SK-N-SH treated with all-trans-retinoic acid at 6 μM for 48 hours (cell line): Measurements from ENCODE around the gene ENHO.

ENCODE experiments used
- ATAC-seq: fragments of 200-7000 bp; cut with Tn5 transposase; 3 replicates; pipeline ENCODE4 v1.9.1; 2020; ENCODE audit warnings: mild to moderate bottlenecking, moderate library complexity
- ARNTL ChIP-seq: fragments of 450-650 bp; formaldehyde crosslinking; IDR thresholded peaks from 2 replicates; pipeline ENCODE4 v1.5.0; 2020; ENCODE audit warnings: low read depth, mild to moderate bottlenecking, moderate library complexity, borderline replicate concordance
- BACH2 ChIP-seq: fragments of 250-450 bp; sonication (Bioruptor Pico); IDR thresholded peaks from 2 replicates; pipeline ENCODE4 v1.9.0; 2021; ENCODE audit warnings: mild to moderate bottlenecking, borderline replicate concordance
- CREB5 ChIP-seq: fragments of 250-450 bp; sonication (Bioruptor Pico); IDR thresholded peaks from 2 replicates; pipeline ENCODE4 v1.5.1; 2020; ENCODE audit warnings: low read depth, mild to moderate bottlenecking, moderate library complexity
- CSDC2 ChIP-seq: fragments of 250-450 bp; sonication (Bioruptor Pico); IDR thresholded peaks from 2 replicates; pipeline ENCODE4 v1.5.0; 2020; ENCODE audit warnings: mild to moderate bottlenecking, moderate library complexity
- ESRRG ChIP-seq: fragments of 250-450 bp; sonication (Bioruptor Pico); IDR thresholded peaks from 2 replicates; pipeline ENCODE4 v1.6.1; 2021; ENCODE audit warnings: mild to moderate bottlenecking
- GLIS3 ChIP-seq: fragments of 250-450 bp; sonication (Bioruptor Pico); IDR thresholded peaks from 2 replicates; pipeline ENCODE4 v1.5.0; 2020; ENCODE audit warnings: mild to moderate bottlenecking, moderate library complexity
- ISL1 ChIP-seq: fragments of 250-450 bp; sonication (Bioruptor Pico); IDR thresholded peaks from 2 replicates; pipeline ENCODE4 v2.1.2; 2022; ENCODE audit warnings: mild to moderate bottlenecking, moderate library complexity
- OSR1 ChIP-seq: fragments of 250-450 bp; sonication (Bioruptor Pico); IDR thresholded peaks from 2 replicates; pipeline ENCODE4 v1.8.0; 2022; ENCODE audit warnings: moderate library complexity, mild to moderate bottlenecking, inconsistent platforms
- PATZ1 ChIP-seq: fragments of 250-450 bp; sonication (Bioruptor Pico); IDR thresholded peaks from 2 replicates; pipeline ENCODE4 v1.8.0; 2020; ENCODE audit warnings: mild to moderate bottlenecking, moderate library complexity, borderline replicate concordance
- POU6F1 ChIP-seq: fragments of 250-450 bp; sonication (Bioruptor Pico); IDR thresholded peaks from 2 replicates; pipeline ENCODE4 v1.8.0; 2021; ENCODE audit warnings: low read depth, mild to moderate bottlenecking, moderate library complexity, borderline replicate concordance
- PPARA ChIP-seq: fragments of 250-450 bp; sonication (Bioruptor Pico); IDR thresholded peaks from 2 replicates; pipeline ENCODE4 v1.5.0; 2020; ENCODE audit warnings: mild to moderate bottlenecking, borderline replicate concordance
- RARB ChIP-seq: fragments of 250-450 bp; sonication (Bioruptor Pico); IDR thresholded peaks from 2 replicates; pipeline ENCODE4 v1.8.0; 2021; ENCODE audit warnings: mild to moderate bottlenecking, moderate library complexity
- SNAI2 ChIP-seq: fragments of 250-450 bp; sonication (Bioruptor Pico); IDR thresholded peaks from 2 replicates; pipeline ENCODE4 v1.5.0; 2020; ENCODE audit warnings: mild to moderate bottlenecking, moderate library complexity
- TCF4 ChIP-seq: fragments of 250-450 bp; sonication (Bioruptor Pico); IDR thresholded peaks from 2 replicates; pipeline ENCODE4 v1.8.0; 2021; ENCODE audit warnings: mild to moderate bottlenecking, moderate library complexity, borderline replicate concordance
- ZC3H10 ChIP-seq: fragments of 250-450 bp; sonication (Bioruptor Pico); IDR thresholded peaks from 2 replicates; pipeline ENCODE4 v1.5.1; 2021; ENCODE audit warnings: mild to moderate bottlenecking, moderate library complexity
- ZFP3 ChIP-seq: fragments of 250-450 bp; sonication (Bioruptor Pico); IDR thresholded peaks from 2 replicates; pipeline ENCODE4 v1.5.0; 2020; ENCODE audit warnings: mild to moderate bottlenecking, moderate library complexity
- ZFP30 ChIP-seq: fragments of 450-650 bp; formaldehyde crosslinking; IDR thresholded peaks from 2 replicates; pipeline ENCODE4 v1.5.0; 2022; ENCODE audit warnings: mild to moderate bottlenecking, moderate library complexity
- ZNF565 ChIP-seq: fragments of 450-650 bp; formaldehyde crosslinking; conservative IDR thresholded peaks from 2 replicates; pipeline ENCODE4 v1.5.0; 2020; ENCODE audit warnings: low read depth, mild to moderate bottlenecking, moderate library complexity
- ZNF70 ChIP-seq: fragments of 450-650 bp; formaldehyde crosslinking; IDR thresholded peaks from 2 replicates; pipeline ENCODE4 v1.5.0; 2020; ENCODE audit warnings: mild to moderate bottlenecking, moderate library complexity
- ZNF8 ChIP-seq: fragments of 450-650 bp; formaldehyde crosslinking; IDR thresholded peaks from 2 replicates; pipeline ENCODE4 v1.5.0; 2020; ENCODE audit warnings: mild to moderate bottlenecking, moderate library complexity

Gene ENHO

GRCh38 chr9:34520096-34520495 is 2.7 kb downstream of the ENHO start:
- no peak for ATAC-seq
- no peak for TF ChIP-seq ZNF565 (CRISPR knock-in tag)
- TF ChIP-seq, all 23 proteins: peak for 0

- no peak for ATAC-seq
- TF ChIP-seq PATZ1 (CRISPR knock-in tag): no peak
- no peak for TF ChIP-seq RARB
- TF ChIP-seq ARNTL (CRISPR knock-in tag): no peak
- TF ChIP-seq ZNF8 (CRISPR knock-in tag): no peak
- TF ChIP-seq ZFP3 (CRISPR knock-in tag): no peak
- TF ChIP-seq ZNF70: no peak
- TF ChIP-seq CSDC2 (CRISPR knock-in tag): no peak
- TF ChIP-seq ZC3H10 (CRISPR knock-in tag): no peak
- TF ChIP-seq BACH2 (CRISPR knock-in tag): no peak
- no peak for TF ChIP-seq GLIS3 (CRISPR knock-in tag)
- no peak for TF ChIP-seq ESRRG (CRISPR knock-in tag)
- TF ChIP-seq ZNF565 (CRISPR knock-in tag): no peak
- no peak for TF ChIP-seq CREB5 (CRISPR knock-in tag)
These were observed 3.3 kb downstream of the ENHO start for GRCh38 chr9:34519321-34520020.

GRCh38 chr9:34518896-34519295 is 3.9 kb downstream of the ENHO start:
- TF ChIP-seq ZC3H10 (CRISPR knock-in tag): no peak
- TF ChIP-seq POU6F1: no peak
- TF ChIP-seq OSR1 (CRISPR knock-in tag): no peak
- TF ChIP-seq TCF4 (CRISPR knock-in tag): no peak
- TF ChIP-seq ZFP3 (CRISPR knock-in tag): no peak
- TF ChIP-seq, all 23 proteins: peak for 0
- ATAC-seq: no peak

- TF ChIP-seq PPARA: no peak
- no peak for TF ChIP-seq CSDC2 (CRISPR knock-in tag)
- no peak for TF ChIP-seq RARB
- TF ChIP-seq, all 23 proteins: peak for 0
- ATAC-seq: no peak
These were observed 4.6 kb downstream of the ENHO start for GRCh38 chr9:34518110-34518616.

GRCh38 chr9:34517185-34517584 is 5.6 kb downstream of the ENHO start:
- TF ChIP-seq SNAI2: no peak
- no peak for TF ChIP-seq CREB5 (CRISPR knock-in tag)
- ATAC-seq: no peak

- ATAC-seq: no peak
- no peak for TF ChIP-seq ZFP30 (CRISPR knock-in tag)
- no peak for TF ChIP-seq ISL1
- no peak for TF ChIP-seq GLIS3 (CRISPR knock-in tag)
- TF ChIP-seq PATZ1 (CRISPR knock-in tag): no peak
- TF ChIP-seq POU6F1: no peak
- no peak for TF ChIP-seq ZNF565 (CRISPR knock-in tag)
- TF ChIP-seq ZNF8 (CRISPR knock-in tag): no peak
- no peak for TF ChIP-seq CSDC2 (CRISPR knock-in tag)
These were observed 6.8 kb downstream of the ENHO start for GRCh38 chr9:34515959-34516358.
